Osteoblast (primary cell): ENCODE data around the gene MPIG6B. TPM values are rescaled to one million over a fixed set of nuclear protein-coding genes. Genes with fewer than 3 reads are reported as not detected.

Experiments
- DNase-seq: peaks from one replicate; pipeline ENCODE4 v3.0.0; 2011; ENCODE audit warnings: low spot score, mixed read lengths; ENCODE audit not compliant: insufficient read length; ENCODE audit errors: missing footprints
- H2AFZ ChIP-seq: 2 replicates; pipeline ENCODE4 v1.6.0; 2011; ENCODE audit warnings: mild to moderate bottlenecking, low read length
- H3K27ac ChIP-seq: 2 replicates; pipeline ENCODE4 v1.5.1; 2011; ENCODE audit warnings: mild to moderate bottlenecking, low read depth, low read length, moderate library complexity
- H3K27me3 ChIP-seq: 2 replicates; pipeline ENCODE4 v1.6.0; 2012; ENCODE audit warnings: mild to moderate bottlenecking, control low read depth, inconsistent platforms, low read length, moderate library complexity; ENCODE audit not compliant: insufficient read depth
- H3K36me3 ChIP-seq: 2 replicates; pipeline ENCODE4 v1.5.1; 2011; ENCODE audit warnings: mild to moderate bottlenecking, low read length, control low read depth, moderate library complexity; ENCODE audit not compliant: insufficient read depth
- H3K4me1 ChIP-seq: 2 replicates; pipeline ENCODE4 v1.5.1; 2011; ENCODE audit warnings: mild to moderate bottlenecking, low read length, control low read depth, moderate library complexity; ENCODE audit not compliant: insufficient read depth
- H3K4me2 ChIP-seq: 2 replicates; pipeline ENCODE4 v1.6.0; 2011; ENCODE audit warnings: mild to moderate bottlenecking, low read length; ENCODE audit not compliant: insufficient read depth
- H3K4me3 ChIP-seq: fragments of 200-600 bp; sonication (generic); 3 replicates; pipeline ENCODE4 v1.5.1; 2012; ENCODE audit warnings: mild to moderate bottlenecking, low read length, inconsistent platforms; ENCODE audit not compliant: insufficient read depth
- H3K79me2 ChIP-seq: 2 replicates; pipeline ENCODE4 v1.6.0; 2012; ENCODE audit warnings: mild to moderate bottlenecking, low read length, control low read depth, inconsistent platforms; ENCODE audit not compliant: insufficient read depth
- H3K9me3 ChIP-seq: 2 replicates; pipeline ENCODE4 v1.5.1; 2011; ENCODE audit warnings: low read depth, low read length, control low read depth
- H4K20me1 ChIP-seq: 2 replicates; pipeline ENCODE4 v1.6.0; 2012; ENCODE audit warnings: mild to moderate bottlenecking, low read length, control low read depth; ENCODE audit not compliant: insufficient read depth
- total RNA-seq: library from RNA; depleted of rRNA; stranded (reverse); fragments of >200 nt; gene quantifications from 2 replicates; pipeline ENCODE4 v1.2.3, GENCODE V29; 2012
- TF ChIP-seq, protein P1 (sequence below): IDR thresholded peaks from 2 replicates; pipeline ENCODE4 v1.5.1; 2011; ENCODE audit warnings: mild to moderate bottlenecking, low read depth, low read length, moderate library complexity; ENCODE audit errors: extremely low read depth

MPIG6B gene
- total RNA-seq, 1 donor = not detected

DNA sequence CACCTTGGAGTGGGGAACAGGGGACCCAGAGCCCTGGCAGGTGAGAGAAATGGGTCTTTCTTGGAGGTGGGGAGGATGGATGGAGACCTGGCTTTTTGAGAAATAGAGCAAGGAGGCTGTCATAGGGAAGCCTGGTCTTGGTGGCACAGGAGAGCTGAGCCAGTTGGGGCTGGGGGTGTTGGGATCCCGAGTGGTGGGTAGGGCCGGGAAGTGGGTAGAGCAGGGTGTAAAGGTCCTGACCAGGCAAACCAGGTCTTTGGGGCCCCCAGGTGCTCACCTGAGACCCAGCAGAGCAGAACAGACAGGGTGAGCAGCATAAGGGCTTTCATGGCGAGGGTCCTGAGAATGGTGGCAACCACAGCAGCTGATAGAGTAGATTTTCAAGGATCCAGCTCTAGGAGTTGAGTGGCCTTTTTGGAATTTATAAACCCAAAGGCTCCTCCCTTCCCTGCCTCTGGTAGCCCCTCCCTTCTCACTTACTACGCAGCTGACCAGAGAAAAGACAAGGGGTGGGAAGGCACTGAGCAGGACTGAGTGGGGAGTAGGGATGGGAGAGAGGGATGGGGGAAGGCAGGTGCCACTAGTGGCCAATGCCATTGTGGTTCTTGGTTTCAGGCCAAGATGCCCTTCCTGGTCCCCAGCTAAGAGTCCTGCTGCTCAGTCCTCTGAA, 1.7 kb upstream of the MPIG6B start, which contains the start of gene LY6G6C:
TSS of gene LY6G6C (minus strand) at position 396 of the 670 bp plus-strand sequence. CDS start at position 329, 67 bp downstream.
- Histone ChIP-seq H3K4me1 (no peaks in the 10 kb centered on the region), H3K27ac (no peak within 1 kb of the TSS), H3K36me3 (peaks cover 7% of the 10 kb centered on the region), H3K4me3 (no peak within 1 kb of the TSS), H4K20me1 (no peaks in the 10 kb centered on the region), H3K79me2 (no peaks in the 10 kb centered on the region), H3K4me2 (no peak within 1 kb of the TSS), H2AFZ (no peak within 1 kb of the TSS), H3K9me3 (no peaks in the 10 kb centered on the region), H3K27me3 (no peaks in the 10 kb centered on the region)
- DNase-seq = peak; percentile 59
- TF ChIP-seq, protein P1, sequence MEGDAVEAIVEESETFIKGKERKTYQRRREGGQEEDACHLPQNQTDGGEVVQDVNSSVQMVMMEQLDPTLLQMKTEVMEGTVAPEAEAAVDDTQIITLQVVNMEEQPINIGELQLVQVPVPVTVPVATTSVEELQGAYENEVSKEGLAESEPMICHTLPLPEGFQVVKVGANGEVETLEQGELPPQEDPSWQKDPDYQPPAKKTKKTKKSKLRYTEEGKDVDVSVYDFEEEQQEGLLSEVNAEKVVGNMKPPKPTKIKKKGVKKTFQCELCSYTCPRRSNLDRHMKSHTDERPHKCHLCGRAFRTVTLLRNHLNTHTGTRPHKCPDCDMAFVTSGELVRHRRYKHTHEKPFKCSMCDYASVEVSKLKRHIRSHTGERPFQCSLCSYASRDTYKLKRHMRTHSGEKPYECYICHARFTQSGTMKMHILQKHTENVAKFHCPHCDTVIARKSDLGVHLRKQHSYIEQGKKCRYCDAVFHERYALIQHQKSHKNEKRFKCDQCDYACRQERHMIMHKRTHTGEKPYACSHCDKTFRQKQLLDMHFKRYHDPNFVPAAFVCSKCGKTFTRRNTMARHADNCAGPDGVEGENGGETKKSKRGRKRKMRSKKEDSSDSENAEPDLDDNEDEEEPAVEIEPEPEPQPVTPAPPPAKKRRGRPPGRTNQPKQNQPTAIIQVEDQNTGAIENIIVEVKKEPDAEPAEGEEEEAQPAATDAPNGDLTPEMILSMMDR = no peak

- Histone ChIP-seq H4K20me1 (no peaks in the 10 kb centered on the region), H2AFZ (no peak overlapping the region), H3K4me3 (no peak overlapping the region), H3K4me1 (no peaks in the 10 kb centered on the region), H3K9me3 (no peaks in the 10 kb centered on the region), H3K4me2 (no peak overlapping the region), H3K27ac (no peak overlapping the region), H3K36me3 (peaks cover 14% of the 10 kb centered on the region), H3K79me2 (no peaks in the 10 kb centered on the region), H3K27me3 (no peaks in the 10 kb centered on the region)
- TF ChIP-seq, protein P1 = no peak
- DNase-seq = no peak
Observed at GRCh38 chr6:31722173-31722572, 1.0 kb upstream of the MPIG6B start.

GRCh38 chr6:31723980-31724691, 963 bp downstream of the MPIG6B start:
- peaks cover 2% of the 10 kb centered on the region for H4K20me1 ChIP-seq
- no peak overlapping the region for H3K4me3 ChIP-seq
- no peaks in the 10 kb centered on the region for H3K9me3 ChIP-seq
- H3K79me2 ChIP-seq = peaks cover 5% of the 10 kb centered on the region
- H3K4me1 ChIP-seq = peaks cover 9% of the 10 kb centered on the region
- H3K27ac ChIP-seq = no peak overlapping the region
- no peaks in the 10 kb centered on the region for H3K27me3 ChIP-seq
- DNase-seq = peak; percentile 52
- peaks cover 18% of the 10 kb centered on the region for H3K36me3 ChIP-seq
- TF ChIP-seq, protein P1 = no peak
- H3K4me2 ChIP-seq = no peak overlapping the region
- H2AFZ ChIP-seq = no peak overlapping the region
